HL-60 (cell line): Measurements from ENCODE around the gene MTCL1.

ENCODE experiments used
- CTCF ChIP-seq: IDR thresholded peaks from one replicate; pipeline ENCODE4 v1.5.1; 2011; ENCODE audit warnings: low read length, control low read depth, inconsistent platforms; ENCODE audit not compliant: insufficient read depth
- GABPA ChIP-seq: IDR thresholded peaks from 2 replicates; pipeline ENCODE4 v1.6.1; 2012; ENCODE audit warnings: low read depth
- POLR2AphosphoS5 ChIP-seq: IDR thresholded peaks from 2 replicates; pipeline ENCODE4 v1.6.1; 2012; ENCODE audit warnings: low read depth
- REST ChIP-seq: IDR thresholded peaks from 2 replicates; pipeline ENCODE4 v1.6.1; 2012; ENCODE audit warnings: low read depth; ENCODE audit not compliant: insufficient replicate concordance
- SPI1 ChIP-seq: IDR thresholded peaks from 2 replicates; pipeline ENCODE4 v1.6.1; 2012; ENCODE audit warnings: low read depth, mild to moderate bottlenecking, borderline replicate concordance

GRCh38 chr18:8869696-8870095 is 164.3 kb downstream of the MTCL1 start:
- TF ChIP-seq CTCF = no peak
- TF ChIP-seq POLR2AphosphoS5 = no peak
- no peak for TF ChIP-seq REST
- TF ChIP-seq GABPA = no peak
- TF ChIP-seq SPI1 = no peak
